Keratinocyte (primary cell): ENCODE data around the gene JAK3.

ENCODE experiments used
- CTCF ChIP-seq, 3 experiments: IDR thresholded peaks in 1 of 3; conservative IDR thresholded peaks in 1 of 3; optimal IDR thresholded peaks in 1 of 3; 2 replicates in 2 of 3; 3 replicates in 1 of 3; pipeline versions ENCODE3 to v1.5.1; 2011; ENCODE audit warnings: low read length in 3 of 3, mild to moderate bottlenecking in 3 of 3, moderate library complexity in 2 of 3, control low read depth in 1 of 3, inconsistent platforms in 1 of 3; ENCODE audit not compliant: insufficient read depth in 2 of 3; ENCODE audit errors: extremely low read depth in 1 of 3
- EZH2 ChIP-seq: IDR thresholded peaks from one replicate; pipeline ENCODE4 v1.6.1; 2012; ENCODE audit warnings: inconsistent platforms, mild to moderate bottlenecking, low read length, moderate library complexity

- TF ChIP-seq CTCF (optimal IDR thresholded peaks at IDR 0.05 in 1 of 3, IDR thresholded peaks at IDR 0.05 in 1 of 3, conservative IDR thresholded peaks at IDR 0.05 in 1 of 3; ENCODE audit: extremely low read depth in 1 of 3, insufficient read depth in 2 of 3, low read length in 3 of 3) (no peak), EZH2 (no peak)
These were observed 67.0 kb downstream of the JAK3 start for GRCh38 chr19:17780781-17781180.
